ENCODE measurements around the gene PIK3IP1. TPM values are rescaled to one million over a fixed set of nuclear protein-coding genes. Genes with fewer than 3 reads are reported as not detected.

PIK3IP1 gene
- total RNA-seq, 1 donor from 2014 or later: 20.3 TPM

- POLR2A ChIA-PET: interaction anchor here (0.6 kb wide), 2 partner anchors 354 to 512 kb away, joined by 3 read pairs; no protein-coding TSS in a partner anchor
- peaks cover 75% of the 10 kb centered on the region for H3K36me3 Mint-ChIP-seq (ENCODE audit: low read depth)
- no peak for ATAC-seq (ENCODE audit: low read depth)
- CTCF ChIA-PET: interaction anchor here (0.9 to 2.9 kb wide), 3 partner anchors 12 to 35 kb away, joined by 4 to 12 read pairs (median 5); no protein-coding TSS in a partner anchor
- H3K27me3 Mint-ChIP-seq: no peaks in the 10 kb centered on the region
- H3K4me1 Mint-ChIP-seq: peaks cover 52% of the 10 kb centered on the region
- no peak for DNase-seq
- intact Hi-C loops (cut with micrococcal nuclease): no loop called here
- TF ChIP-seq CTCF (IDR thresholded peaks at IDR 0.05): no peak
- H3K4me3 Mint-ChIP-seq: no peak overlapping the region
- H3K27ac Mint-ChIP-seq: peak overlapping the region; percentile 100
- H3K9me3 Mint-ChIP-seq: no peaks in the 10 kb centered on the region
These were observed 7.8 kb downstream of the PIK3IP1 start for GRCh38 chr22:31284281-31285155.

GRCh38 chr22:31282748-31283468, 9.4 kb downstream of the PIK3IP1 start:
- peaks cover 83% of the 10 kb centered on the region for H3K36me3 Mint-ChIP-seq (ENCODE audit: low read depth)
- H3K4me1 Mint-ChIP-seq: peaks cover 36% of the 10 kb centered on the region
- H3K27me3 Mint-ChIP-seq: no peaks in the 10 kb centered on the region
- no peak overlapping the region for H3K4me3 Mint-ChIP-seq
- DNase-seq (no peak), ATAC-seq (ENCODE audit: low read depth) (no peak)
- TF ChIP-seq CTCF (IDR thresholded peaks at IDR 0.05): no peak
- CTCF ChIA-PET: interaction anchor here (1.6 kb wide), 1 partner anchor 30 kb away, joined by 4 read pairs; no protein-coding TSS in a partner anchor
- POLR2A ChIA-PET: interaction anchor here (0.7 kb wide), 1 partner anchor 21 kb away, joined by 3 read pairs; no protein-coding TSS in a partner anchor
- H3K27ac Mint-ChIP-seq: peak overlapping the region; percentile 63
- intact Hi-C loops (cut with micrococcal nuclease): no loop called here
- no peaks in the 10 kb centered on the region for H3K9me3 Mint-ChIP-seq

- intact Hi-C loops (cut with micrococcal nuclease): no loop called here
- POLR2A ChIA-PET: no interaction called here
- Mint-ChIP-seq H3K4me3 (no peak overlapping the region), H3K4me1 (peaks cover 24% of the 10 kb centered on the region), H3K9me3 (no peaks in the 10 kb centered on the region), H3K27me3 (no peaks in the 10 kb centered on the region), H3K27ac (no peak overlapping the region), H3K36me3 (ENCODE audit: low read depth) (peaks cover 82% of the 10 kb centered on the region)
- DNase-seq (no peak), ATAC-seq (ENCODE audit: low read depth) (no peak)
- CTCF ChIA-PET: interaction anchor here (1.0 to 1.6 kb wide), 2 partner anchors 19 to 32 kb away, joined by 3 to 4 read pairs; no protein-coding TSS in a partner anchor
- TF ChIP-seq CTCF (IDR thresholded peaks at IDR 0.05): no peak
These were observed 10.6 kb downstream of the PIK3IP1 start for GRCh38 chr22:31281733-31282132.

- no peak overlapping the region for H3K4me3 Mint-ChIP-seq
These were observed 12.3 kb downstream of the PIK3IP1 start for GRCh38 chr22:31279821-31280505.

More at GRCh38 chr22:31279821-31280505, 12.3 kb downstream of the PIK3IP1 start:
- Mint-ChIP-seq H3K9me3 (no peaks in the 10 kb centered on the region), H3K36me3 (ENCODE audit: low read depth) (peaks cover 79% of the 10 kb centered on the region), H3K4me1 (peaks cover 7% of the 10 kb centered on the region), H3K27me3 (no peaks in the 10 kb centered on the region), H3K27ac (peak overlapping the region; percentile 20)
- no peak for TF ChIP-seq CTCF (IDR thresholded peaks at IDR 0.05)
- intact Hi-C loops (cut with micrococcal nuclease): no loop called here
- no peak for ATAC-seq (ENCODE audit: low read depth)
- DNase-seq: no peak
- CTCF ChIA-PET: interaction anchor here (1.7 kb wide), 1 partner anchor 9 kb away, joined by 4 read pairs; no protein-coding TSS in a partner anchor
- POLR2A ChIA-PET: interaction anchor here (2.1 kb wide), 1 partner anchor 10 kb away, joined by 13 read pairs; no protein-coding TSS in a partner anchor

Measured in activated B cell treated with CpG ODN at 0.5 μM for 24 hours (primary cell).